SKM-1 (cell line): ENCODE measurements around the gene PECR.

Experiments used
- DNase-seq: peaks from one replicate; lab custom pipeline; 2025; ENCODE audit not compliant: unreplicated experiment; lab: John Stamatoyannopoulos, UW

The PECR gene

DNA sequence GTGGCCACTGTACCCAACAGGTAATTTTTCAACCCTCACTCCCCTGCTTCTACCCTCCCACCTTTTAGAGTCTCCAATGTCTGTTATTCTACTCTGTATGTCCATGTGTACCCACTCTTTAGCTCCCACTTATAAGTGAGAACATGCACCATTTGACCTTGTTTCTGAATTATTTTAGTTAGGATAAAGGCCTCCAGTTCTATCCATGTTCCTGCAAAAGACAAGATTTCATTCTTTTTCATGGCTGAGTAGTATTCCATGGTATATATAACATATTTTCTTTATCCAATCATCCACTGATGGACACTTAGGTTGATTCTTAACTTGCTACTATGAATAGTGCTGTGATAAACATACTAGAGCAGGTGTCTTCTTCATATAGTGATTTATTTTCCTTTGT lies 9.1 kb downstream of the PECR start:
- no peak for DNase-seq

DNA sequence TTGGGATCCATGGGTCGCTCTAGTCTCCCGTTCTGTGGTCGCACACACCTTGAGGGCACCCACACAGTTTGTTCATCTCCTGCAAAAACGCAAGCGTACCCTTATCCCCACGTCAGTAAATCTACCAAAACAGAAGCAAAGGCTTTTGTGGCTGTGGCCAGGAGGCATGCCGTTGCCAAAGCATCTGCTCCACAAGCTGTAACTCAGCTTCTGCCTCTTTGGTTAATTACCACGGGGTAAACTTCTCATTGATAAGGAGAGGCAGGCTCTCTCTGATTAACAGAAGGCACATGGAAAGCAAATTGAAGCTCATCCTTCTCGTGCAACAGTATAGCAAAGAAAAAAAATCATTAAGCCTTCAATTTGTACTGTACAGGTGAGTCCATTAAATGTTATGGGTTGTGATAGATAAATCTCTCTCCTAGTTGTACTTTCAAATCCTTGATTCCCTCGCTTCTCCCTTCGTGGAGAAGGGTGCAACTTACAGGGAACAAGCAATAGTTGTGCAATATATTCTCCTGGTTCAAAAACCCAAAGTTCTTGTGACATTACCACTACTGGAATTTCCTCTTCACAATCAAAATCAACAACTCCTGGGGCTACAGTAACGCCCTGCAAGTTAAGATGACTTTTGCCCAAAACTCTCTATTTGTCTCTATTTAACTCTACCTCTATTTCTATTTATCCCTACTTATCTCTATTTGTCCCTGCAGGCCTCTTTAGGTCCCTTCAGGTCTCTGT lies 10.3 kb downstream of the PECR start:
- no peak for DNase-seq

DNA sequence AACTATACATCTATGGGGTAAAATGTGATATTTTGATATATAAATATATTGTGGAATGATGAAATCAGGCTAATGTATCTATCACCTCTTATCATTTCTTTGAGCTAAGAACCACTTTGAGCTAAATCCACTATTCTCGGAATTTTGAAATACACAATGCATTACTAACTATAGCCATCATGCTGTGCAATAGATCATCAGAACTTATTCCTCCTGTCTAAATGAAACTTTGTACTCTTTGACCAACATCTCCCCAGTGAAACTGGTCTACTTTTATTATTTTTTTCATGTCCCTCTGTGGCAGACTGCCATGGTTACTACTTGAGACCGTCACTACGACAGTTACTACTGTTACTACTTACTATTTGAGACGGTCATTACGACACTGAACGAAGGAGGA lies 11.4 kb downstream of the PECR start:
- DNase-seq = no peak

DNA sequence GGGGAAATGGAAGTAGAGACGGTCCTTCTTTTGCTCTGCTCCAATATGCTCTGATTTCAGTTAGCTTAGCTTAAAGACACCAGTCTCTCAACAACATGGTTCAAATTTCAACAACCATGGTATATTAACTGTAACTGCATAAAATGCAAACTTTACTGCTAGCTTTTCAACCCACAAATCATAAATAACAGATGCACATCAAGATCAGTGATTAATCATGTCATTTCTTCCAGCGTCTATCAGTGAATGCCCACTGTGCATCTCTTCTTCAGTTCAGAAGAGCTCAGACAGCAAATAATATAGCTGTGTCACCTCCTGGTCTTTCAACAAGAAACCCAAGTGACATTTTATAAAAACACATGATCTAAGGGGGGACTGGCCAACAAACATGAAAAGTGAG lies 12.6 kb downstream of the PECR start:
- DNase-seq = no peak

DNA sequence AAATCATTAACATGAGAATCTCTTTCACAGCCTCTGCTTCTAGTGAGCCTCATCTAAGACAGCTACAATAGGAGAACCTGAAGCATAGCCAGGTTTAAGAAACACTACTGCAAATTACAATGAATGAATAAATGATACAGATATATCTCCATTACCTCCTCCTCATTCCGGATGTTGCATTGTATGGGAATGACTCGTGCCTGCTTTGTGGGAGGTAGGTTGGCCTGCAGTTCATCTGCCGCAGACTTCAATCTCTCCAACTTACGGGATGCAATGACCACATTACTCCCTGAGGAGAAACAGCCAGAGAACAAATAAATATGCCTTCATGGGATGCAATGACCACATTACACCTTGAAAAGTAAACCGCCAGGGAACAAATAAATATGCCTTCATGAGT lies 15.4 kb downstream of the PECR start:
- no peak for DNase-seq

DNA sequence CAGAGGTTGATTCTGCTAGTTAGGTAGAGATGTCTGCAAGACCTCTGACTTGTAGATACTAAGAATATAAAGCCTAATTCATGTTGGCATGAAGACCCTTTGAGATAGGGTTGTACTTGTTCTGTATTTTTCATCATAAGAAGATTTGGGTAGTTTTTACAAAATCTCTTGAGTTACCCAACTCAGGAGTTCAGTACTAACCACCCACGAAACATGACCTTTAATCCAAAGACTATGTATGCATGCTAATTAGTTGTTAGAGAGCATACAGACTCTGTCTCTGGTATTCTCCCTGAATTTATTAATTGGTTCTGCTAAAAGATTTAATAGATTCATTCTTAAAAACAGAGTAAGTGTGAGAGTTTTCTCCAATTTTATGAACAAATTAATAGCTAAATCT lies 16.9 kb downstream of the PECR start:
- no peak for DNase-seq

DNA sequence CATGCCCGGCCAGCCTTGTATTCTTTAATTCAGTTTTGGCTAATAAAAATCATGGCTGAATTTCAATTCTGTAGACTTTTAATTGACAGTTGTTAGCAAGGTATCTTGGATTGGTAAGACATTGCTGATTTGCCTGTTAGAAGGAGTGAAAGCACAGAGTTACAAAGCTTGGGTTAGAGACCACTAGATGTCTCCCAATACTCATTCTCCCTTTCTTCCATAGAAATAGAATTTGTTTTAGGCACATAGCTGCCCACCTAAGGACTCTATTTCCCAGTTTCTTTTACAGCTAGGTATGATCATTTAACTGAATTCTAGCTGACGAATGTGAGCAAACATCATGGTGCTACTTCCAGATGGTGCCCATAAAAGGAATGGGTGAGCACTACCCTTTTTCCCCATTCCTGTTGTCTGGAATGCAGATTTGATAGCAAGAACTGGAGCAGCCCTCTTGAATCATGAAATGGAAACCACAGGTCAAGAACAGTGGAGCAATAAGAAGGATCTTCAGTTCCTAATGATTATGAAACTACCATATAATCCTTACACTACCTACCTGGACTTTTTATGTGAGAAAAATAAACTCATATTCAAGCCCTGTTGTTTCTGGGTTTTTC lies 17.5 kb downstream of the PECR start:
- DNase-seq = no peak

DNA sequence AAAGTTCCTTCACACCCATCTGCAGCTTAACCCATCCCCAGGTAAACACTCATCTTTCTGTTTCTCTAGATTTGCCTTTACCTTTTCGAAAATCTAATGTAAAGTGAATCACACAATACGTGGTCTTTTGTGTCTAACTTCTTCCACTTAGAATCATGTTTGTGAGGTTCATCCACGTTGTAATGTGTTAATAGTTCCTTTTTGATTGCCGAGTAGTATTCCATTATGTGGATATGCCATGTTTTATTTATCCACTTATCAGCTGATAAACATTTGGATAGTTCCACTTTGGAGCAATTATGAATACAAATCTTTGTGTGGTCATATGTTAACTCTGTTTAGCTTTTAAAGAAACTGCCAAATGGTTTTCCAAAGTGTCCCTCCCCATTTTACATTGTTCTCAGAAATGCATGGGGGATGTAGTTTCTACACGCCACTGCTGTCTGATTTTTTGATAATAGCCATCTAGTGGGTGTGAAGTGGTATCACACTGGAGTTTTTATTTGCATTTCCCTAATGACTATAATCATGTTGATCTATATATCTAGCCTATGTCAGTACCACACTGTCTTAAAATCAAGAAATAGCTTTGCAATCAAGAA lies 22.3 kb downstream of the PECR start:
- DNase-seq = no peak

DNA sequence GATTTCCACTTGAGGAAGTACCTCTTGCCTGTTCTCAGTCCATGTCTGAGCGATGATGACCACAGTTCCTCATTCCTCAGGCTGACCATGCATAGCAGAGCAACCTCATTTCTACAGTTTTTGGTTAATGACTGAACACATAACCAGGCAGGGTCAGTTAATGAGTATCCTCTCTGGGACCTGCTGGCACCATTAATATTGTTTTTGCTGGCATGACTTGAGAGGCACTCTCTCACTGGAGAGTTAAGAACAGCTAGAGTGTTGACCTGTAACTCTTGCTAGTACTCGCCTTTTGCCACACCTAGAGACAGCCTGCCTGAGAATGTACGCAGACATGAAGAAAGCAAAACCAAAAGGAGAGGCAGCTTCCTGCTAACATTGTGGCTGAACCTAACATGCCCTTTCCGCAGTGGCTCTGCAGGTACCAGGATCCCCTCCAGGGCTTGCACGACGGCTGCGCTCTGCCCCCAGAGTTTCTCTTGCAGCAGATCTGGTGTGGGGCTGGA lies 23.9 kb downstream of the PECR start:
- DNase-seq = peak; percentile 74

DNA sequence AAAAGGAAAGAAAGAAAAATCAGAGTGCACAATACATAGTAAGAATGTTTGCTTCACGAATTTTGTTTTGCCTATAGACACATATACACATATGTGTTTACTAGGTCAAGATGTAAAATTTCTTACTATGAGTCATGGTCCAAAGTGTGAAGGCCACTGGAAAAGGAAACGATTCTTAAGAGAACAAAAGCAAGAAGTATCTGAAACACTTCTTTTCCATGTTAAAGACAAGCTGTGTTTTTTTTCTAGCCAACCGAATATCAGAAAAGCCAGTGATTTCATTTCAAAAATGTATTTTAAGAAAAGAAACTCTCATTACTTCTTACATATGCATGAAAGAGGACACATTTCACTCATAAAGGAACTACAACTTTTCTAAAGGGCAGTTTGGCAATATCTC lies 24.9 kb downstream of the PECR start:
- no peak for DNase-seq

DNA sequence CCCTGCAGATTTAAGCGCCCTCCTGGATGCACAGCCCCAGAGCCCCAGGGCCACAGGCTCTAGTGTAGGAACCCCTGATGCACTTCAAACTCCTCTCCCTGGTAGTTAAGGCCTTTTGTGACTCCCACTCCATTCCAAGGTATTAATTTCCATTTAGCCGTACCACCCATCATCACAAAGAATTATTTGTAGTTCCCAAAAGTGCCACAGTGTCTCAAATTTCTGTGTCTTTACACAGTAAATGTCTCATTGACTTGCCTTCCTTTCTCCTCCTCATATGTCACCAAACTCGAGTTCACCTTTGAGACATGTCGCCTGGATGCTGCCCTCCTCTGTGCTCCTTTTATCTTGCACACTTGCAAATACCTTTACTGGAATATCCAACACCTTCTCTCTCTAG lies 25.9 kb downstream of the PECR start:
- no peak for DNase-seq

DNA sequence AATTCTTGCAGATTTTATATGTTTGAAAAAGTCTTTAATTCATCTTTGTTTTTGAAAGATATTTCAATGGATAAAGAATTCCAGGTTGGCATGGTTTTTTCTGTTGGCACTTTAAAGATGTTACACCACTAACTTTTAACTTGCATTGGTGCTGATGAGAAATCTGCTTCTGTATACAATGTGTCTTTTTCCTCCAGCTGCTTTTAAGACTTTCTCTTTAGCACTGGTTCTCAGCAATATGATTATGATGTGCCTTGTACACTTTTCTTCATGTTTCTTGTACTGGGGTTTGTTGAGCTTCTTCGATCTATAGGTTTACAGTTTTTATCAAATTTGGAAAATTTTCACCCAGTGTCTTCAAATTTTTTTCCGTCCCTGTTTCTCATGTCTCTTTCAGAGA lies 29.2 kb downstream of the PECR start:
- DNase-seq = no peak

DNA sequence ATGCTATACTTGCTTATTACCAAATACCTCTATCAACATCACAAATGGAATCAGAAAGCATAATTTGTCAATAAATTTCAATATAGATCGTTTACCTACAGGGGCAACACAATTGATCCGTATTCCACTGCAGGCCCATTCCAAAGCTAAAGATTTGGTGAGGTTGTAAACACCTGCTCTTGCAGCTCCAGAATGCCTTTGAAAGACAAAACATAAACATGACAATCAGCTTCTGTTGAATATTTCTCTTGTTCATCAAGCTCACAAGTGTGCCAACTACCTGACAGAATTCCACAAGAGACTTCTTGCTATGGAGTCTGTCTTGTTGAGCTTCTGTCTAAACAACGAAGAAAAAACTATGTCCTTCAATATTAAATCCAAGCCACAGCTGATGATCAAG lies 30.3 kb downstream of the PECR start:
- DNase-seq = no peak

DNA sequence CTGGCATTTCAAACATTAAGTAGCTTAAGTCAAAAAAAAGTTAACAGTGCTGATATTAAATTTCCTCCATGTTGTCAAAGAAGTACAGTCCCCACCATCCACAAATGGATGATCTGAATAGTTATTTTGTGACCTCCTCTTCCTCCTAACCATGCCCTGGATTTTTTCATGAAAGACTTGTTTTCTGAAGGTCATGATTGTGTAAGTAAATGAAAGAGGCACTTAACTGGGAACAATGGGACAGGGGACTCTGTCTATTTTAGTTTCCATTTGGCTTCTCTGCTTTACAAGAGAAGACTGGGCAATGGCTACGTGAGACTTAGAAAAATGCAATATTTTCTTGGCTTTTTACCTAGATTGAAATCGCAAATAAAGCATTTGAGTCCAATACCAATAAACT lies 32.2 kb downstream of the PECR start:
- no peak for DNase-seq

DNA sequence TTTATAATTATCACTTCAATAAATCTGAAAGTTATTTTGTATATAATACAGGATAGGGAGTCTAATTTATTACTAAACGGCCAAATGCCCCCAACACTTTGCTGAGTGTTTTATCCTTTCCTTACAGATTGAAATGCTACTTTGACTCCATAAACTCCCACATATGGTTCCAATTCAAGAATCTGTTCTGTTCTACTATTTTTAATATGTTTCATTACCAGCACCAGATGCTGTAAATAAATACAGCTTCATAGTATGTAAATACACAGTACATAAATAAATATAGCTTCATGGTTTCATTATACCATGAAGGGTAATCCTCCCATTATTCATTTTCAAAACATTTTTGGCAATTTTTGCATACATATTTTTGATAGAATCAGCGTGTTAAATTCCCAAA lies 34.2 kb downstream of the PECR start:
- no peak for DNase-seq

DNA sequence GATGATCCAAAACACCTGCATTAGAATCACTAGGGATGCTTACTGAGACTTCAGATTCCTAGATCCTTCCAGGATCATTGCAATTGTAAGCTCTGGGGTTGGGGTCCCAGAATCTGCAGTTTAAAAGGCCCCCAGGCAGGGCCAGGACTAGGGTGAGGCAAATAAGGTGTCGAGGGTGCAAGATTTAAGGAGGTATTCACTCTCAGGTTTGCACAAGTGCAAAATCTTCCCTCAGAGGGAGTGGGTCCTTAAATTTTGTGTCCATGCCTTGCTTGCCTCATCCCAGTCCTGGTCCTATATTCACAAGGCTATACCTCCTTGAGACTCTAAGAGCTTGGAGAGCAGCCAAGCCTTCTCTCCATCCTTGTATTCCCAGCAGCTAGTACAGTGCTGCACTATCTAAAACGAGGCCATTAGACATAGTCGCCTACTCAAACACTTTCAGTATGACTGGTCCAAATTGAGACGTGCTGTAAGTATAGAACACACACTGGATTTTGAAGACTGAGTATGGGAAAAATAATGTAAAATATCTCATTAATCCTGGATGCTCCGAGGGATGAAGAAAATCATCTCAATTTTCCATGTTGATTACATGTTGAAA lies 36.6 kb downstream of the PECR start:
- no peak for DNase-seq

DNA sequence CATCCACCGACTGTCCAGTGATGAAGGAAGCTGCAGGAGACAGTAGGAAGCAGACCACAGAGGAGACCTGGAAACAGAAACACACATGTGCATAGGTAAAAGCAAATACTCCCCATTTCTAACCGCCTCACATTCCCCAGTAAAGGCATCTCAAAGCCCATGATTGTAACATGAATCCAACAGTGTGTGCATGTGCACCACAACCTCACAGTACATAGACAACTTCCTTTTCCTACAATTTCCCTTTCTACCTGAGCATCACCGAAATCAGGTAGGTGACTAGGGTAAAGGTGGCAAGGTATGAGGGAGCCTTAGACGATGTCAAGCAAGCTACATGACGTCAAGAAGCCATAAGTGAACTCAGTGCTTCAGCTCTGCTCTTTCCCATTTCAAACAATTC lies 37.7 kb downstream of the PECR start:
- DNase-seq = no peak

DNA sequence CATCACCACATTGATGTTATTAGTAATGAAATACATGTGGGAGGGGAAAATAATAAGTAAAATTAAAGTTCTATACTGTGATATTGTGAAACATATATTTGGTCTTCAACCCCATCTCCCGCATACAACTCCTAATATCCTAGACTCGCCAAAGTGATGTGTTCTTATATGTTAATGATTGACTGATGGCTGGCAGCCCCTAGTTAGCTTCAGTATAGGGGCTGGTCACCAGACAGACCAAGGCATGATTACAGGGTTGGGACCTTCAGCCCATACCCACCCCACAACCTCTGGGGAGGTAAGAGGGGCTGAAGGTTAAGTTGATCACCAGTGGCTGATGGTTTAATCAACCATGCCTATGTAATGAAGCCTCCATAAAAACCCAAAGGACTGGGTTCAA lies 40.2 kb downstream of the PECR start:
- DNase-seq = no peak

DNA sequence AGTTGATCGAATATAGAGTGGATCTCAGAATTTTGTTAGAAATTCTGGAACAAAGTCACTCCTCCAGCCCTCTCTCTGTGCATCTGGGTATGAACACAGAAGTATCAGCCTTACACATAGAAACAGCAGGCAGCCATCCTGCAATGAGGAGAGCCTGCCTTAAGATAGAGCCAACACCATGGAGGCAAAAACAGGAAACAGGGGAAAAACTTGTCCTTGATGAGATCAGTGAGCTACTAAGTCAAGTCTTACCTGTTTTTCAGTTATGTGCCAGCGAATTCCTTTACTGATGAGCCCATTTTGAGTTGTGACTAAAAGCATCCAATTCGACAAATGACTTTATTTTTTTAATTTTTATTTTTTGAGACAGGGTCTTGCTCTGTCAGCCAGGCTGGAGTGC lies 41.7 kb downstream of the PECR start:
- DNase-seq = no peak

DNA sequence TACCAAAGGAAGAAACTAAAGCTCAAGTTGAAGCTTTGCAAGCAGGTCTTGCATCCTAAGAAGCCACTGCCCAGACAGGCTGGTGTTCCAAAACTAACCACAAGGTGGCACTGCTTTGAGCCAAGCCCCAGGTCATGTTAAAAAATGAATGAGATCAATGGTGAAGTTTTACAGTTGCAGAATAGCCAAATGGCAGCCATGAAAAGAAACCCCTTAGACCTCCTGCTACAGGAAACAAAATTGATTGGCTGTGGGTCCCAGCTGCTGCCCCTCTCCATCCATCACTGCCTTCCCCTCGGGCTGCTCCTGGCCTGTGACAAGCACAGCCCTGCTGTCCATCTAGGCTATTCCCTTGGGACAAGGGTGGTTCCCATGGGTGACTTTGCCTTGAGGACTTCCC lies 47.5 kb downstream of the PECR start:
- DNase-seq = no peak

DNA sequence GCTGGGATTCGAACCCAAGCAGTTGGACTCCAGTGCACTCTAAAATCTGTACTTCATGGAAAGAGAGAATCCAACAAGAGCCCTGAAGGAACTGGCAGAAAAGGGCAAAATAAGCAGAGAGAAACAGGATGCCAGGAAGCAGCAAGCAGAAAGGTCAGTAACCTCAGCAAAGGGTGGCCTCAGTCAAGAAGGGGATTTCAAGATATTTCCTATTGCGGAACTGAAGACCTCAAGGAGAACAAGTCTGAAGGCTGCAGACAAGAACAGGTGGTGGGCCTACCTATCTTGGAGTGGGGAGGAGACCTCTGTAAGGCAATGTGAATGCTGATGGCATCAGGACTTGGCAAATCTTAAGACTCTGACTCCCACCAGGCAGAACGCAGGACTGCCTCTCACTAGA lies 48.2 kb downstream of the PECR start:
- DNase-seq = no peak
